Tibial nerve (tissue), 4 donors: ENCODE measurements around the gene NRL. TPM values are rescaled to one million over a fixed set of nuclear protein-coding genes. Genes with fewer than 3 reads are reported as not detected.

Experiments used
- DNase-seq, 2 donors: peaks; one replicate each; pipeline ENCODE4 v3.0.0-alpha.2; 2019; ENCODE audit warnings: low spot score in 2 of 2
- H3K27ac ChIP-seq, 4 donors: fragments of 200-600 bp; sonication (generic) in 3 of 4; one replicate each; pipeline ENCODE4 v1.5.1; 2017 to 2019; ENCODE audit warnings: mild to moderate bottlenecking in 1 of 4
- H3K27me3 ChIP-seq, 2 donors: fragments of 200-600 bp; sonication (generic) in 1 of 2; one replicate each; pipeline versions ENCODE4 v1.5.1 to v1.6.0; 2017 to 2019
- H3K36me3 ChIP-seq, 3 donors: fragments of 200-600 bp; sonication (generic); one replicate each; pipeline ENCODE4 v1.5.1; 2018 to 2019
- H3K4me1 ChIP-seq, 4 donors: fragments of 200-600 bp; sonication (generic) in 3 of 4; one replicate each; pipeline ENCODE4 v1.5.1; 2017 to 2019
- H3K4me3 ChIP-seq, 4 donors: fragments of 200-600 bp; sonication (generic) in 3 of 4; one replicate each; pipeline ENCODE4 v1.5.1; 2017 to 2019; ENCODE audit warnings: mild to moderate bottlenecking in 1 of 4, moderate library complexity in 1 of 4
- H3K9me3 ChIP-seq, 4 donors: fragments of 200-600 bp; sonication (generic) in 3 of 4; one replicate each; pipeline ENCODE4 v1.5.1; 2017 to 2019
- CTCF ChIP-seq, 5 experiments: fragments of 200-600 bp in 3 of 5; fragments of 450-650 bp in 2 of 5; sonication (generic) in 3 of 5; IDR thresholded peaks; one replicate each; pipeline ENCODE4 v1.5.1; 2016 to 2019; ENCODE audit warnings: antibody characterized with exemption in 5 of 5, mild to moderate bottlenecking in 3 of 5, moderate library complexity in 2 of 5
- EP300 ChIP-seq, 2 donors: sonication (generic); formaldehyde crosslinking; IDR thresholded peaks; one replicate each; pipeline ENCODE4 v1.6.1; 2017; ENCODE audit warnings: antibody characterized with exemption in 2 of 2, mild to moderate bottlenecking in 1 of 2
- POLR2A ChIP-seq, 2 donors: fragments of 450-650 bp; IDR thresholded peaks; one replicate each; pipeline ENCODE4 v1.6.1; 2017; ENCODE audit warnings: antibody characterized with exemption in 2 of 2, mild to moderate bottlenecking in 2 of 2, moderate library complexity in 2 of 2
- WGBS, 2 donors: methylation state at CpG; one replicate each; pipeline ENCODE4 v1.1.5; 2018; 5-methylcytosine and 5-hydroxymethylcytosine counted together
- total RNA-seq, 4 donors: library from RNA; depleted of rRNA; stranded (reverse); fragments of >200 nt; gene quantifications; one replicate each; pipeline ENCODE4 v1.1.0, GENCODE V29; 2016

NRL gene
- total RNA-seq, 4 donors from 2014 or later = 4.8 to 7.0 (median 5.9) TPM

DNA sequence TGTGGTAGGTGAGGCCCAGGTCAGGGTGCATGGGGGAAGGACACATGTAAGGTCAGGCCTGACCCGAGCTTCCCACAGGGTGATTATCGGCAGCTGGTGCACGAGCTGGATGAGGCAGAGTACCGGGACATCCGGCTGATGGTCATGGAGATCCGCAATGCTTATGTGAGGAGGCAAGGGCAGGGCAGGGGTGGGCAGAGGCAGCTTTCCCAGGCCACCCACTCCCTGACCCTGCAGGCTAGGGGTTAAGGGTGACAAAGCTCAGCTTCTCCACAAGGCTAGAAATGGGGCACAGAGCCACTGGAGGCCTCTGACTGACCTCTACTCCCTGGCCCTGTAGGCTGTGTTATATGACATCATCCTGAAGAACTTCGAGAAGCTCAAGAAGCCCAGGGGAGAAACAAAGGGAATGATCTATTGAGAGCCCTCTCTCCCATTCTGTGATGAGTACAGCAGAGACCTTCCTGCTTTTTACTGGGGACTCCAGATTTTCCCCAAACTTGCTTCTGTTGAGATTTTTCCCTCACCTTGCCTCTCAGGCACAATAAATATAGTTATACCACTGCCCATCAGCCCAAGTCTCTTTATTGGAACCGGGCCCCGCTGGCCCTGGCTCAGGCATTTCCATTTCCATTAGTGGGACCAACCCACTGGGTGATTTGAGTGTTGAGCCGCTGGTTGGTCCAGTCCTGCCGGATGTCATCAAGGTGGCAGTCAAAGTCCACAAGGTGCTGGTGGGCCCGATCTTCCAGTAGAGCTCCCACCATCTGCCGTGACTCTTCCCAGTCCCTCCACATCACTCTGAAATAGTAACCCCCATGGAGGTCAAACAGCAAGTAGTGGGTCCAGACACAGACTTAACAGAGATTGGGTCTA is 23.9 kb upstream of the NRL start:
- Histone ChIP-seq H3K9me3 (no peaks in the 10 kb centered on the region), H3K36me3 (peaks cover 0 to 25% (median 14%) of the 10 kb centered on the region in 3 donors), H3K27ac (peak overlapping the region in 2 of 4 donors; percentile 91 to 97), H3K27me3 (no peaks in the 10 kb centered on the region), H3K4me1 (peaks cover 0 to 67% (median 32%) of the 10 kb centered on the region in 4 donors), H3K4me3 (no peak overlapping the region)
- TF ChIP-seq CTCF (IDR thresholded peaks at IDR 0.05) = no peak
- TF ChIP-seq EP300 (IDR thresholded peaks at IDR 0.05) = no peak
- TF ChIP-seq POLR2A (IDR thresholded peaks at IDR 0.05) = no peak
- 60 to 70% methylated on average over 13 of the region's 13 CpGs for WGBS, 2 donors
- no peak for DNase-seq

- WGBS, 2 donors = 78 to 82% methylated on average over 8 of the region's 8 CpGs
- Histone ChIP-seq H3K4me1 (peaks cover 0 to 60% (median 32%) of the 10 kb centered on the region in 4 donors), H3K27me3 (no peaks in the 10 kb centered on the region), H3K4me3 (no peak overlapping the region), H3K27ac (peak overlapping the region in 2 of 4 donors; percentile 97 to 98), H3K36me3 (peaks cover 0 to 24% (median 14%) of the 10 kb centered on the region in 3 donors), H3K9me3 (no peaks in the 10 kb centered on the region)
- TF ChIP-seq CTCF (IDR thresholded peaks at IDR 0.05) (no peak), POLR2A (IDR thresholded peaks at IDR 0.05) (no peak), EP300 (IDR thresholded peaks at IDR 0.05) (no peak)
- DNase-seq = no peak
Observed at GRCh38 chr14:24137529-24138395, 23.0 kb upstream of the NRL start.

- DNase-seq = no peak
- TF ChIP-seq POLR2A (IDR thresholded peaks at IDR 0.05) = no peak
- Histone ChIP-seq H3K4me1 (peaks cover 0 to 52% (median 29%) of the 10 kb centered on the region in 4 donors), H3K36me3 (peaks cover 0 to 31% (median 14%) of the 10 kb centered on the region in 3 donors), H3K27ac (peak overlapping the region; percentile 89 to 99 (median 98)), H3K27me3 (no peaks in the 10 kb centered on the region), H3K9me3 (no peaks in the 10 kb centered on the region), H3K4me3 (peak overlapping the region; percentile 76 to 97 (median 84))
- WGBS, 2 donors = 37 to 38% methylated on average over 12 to 13 of the region's 13 CpGs
Observed at GRCh38 chr14:24136684-24137528, 22.2 kb upstream of the NRL start.

DNA sequence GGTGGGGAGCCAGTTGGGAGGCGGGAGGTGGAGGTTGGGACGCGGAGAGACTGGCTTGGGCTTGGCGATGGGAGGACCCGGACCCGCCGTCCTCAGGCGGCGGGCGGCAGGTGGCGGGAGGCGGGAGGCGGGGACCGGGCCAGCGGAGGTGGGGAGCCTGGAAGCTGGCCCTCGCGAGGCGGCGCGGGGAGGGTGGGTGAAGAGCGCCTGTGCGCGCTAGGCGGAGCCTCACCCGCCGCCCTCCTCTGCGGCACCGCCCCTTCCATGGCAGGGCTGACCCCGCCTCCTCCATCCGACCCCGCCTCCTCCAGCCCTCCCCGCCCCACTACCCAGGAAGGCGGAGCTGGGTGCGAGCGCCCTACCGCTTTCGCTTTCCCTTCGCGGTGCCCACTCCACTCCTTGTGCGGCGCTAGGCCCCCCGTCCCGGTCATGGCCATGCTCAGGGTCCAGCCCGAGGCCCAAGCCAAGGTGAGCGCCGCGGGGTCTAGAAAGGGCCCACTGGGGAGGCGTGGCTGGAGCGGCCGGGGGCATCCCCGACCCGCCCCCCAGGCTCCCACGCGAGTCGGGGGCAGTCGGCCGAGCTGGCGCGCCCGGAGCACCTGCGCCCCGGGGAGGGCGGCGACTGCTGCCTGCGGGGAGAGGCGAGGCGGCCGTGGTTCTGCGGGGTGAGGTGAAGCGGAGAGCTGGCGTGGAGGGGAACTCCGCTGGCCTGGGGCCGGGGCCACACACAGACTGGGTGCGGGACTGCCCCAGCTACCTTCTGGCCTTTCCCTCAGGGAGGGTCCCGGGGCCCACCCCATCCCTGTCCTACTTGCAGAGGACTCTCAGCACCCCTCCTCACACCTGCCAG is 21.3 kb upstream of the NRL start, which contains the start of gene PSME1:
Gene PSME1, plus strand, starts transcription at position 361 of the 850 bp plus-strand sequence. Its CDS starts 69 bp downstream, at position 430.
- DNase-seq = peak; percentile 88 to 89
- Histone ChIP-seq H3K27me3 (no peaks in the 10 kb centered on the region), H3K9me3 (no peaks in the 10 kb centered on the region), H3K4me1 (peaks cover 0 to 51% (median 29%) of the 10 kb centered on the region in 4 donors), H3K4me3 (peak within 1 kb of the TSS; percentile 76 to 97 (median 84)), H3K27ac (peak within 1 kb of the TSS; percentile 89 to 99 (median 98)), H3K36me3 (peaks cover 0 to 38% (median 14%) of the 10 kb centered on the region in 3 donors)
- TF ChIP-seq CTCF (IDR thresholded peaks at IDR 0.05) (peak in 1 of 5 experiments; percentile 19), EP300 (IDR thresholded peaks at IDR 0.05) (peak; percentile 52 to 90), POLR2A (IDR thresholded peaks at IDR 0.05) (peak; percentile 10 to 73)
- 0% methylated on average over 30 to 44 of the region's 75 CpGs for WGBS, 2 donors
